Thymus (tissue), 11 donors: ENCODE results near the gene WNK2. TPM values are rescaled to one million over a fixed set of nuclear protein-coding genes. Genes with fewer than 3 reads are reported as not detected.

Experiments
- DNase-seq, 9 donors: peaks; one replicate each; pipeline ENCODE4 v3.0.0-alpha.2; 2013; ENCODE audit warnings: low spot score in 9 of 9, low read depth in 6 of 9, missing footprints in 1 of 9
- H3K27ac ChIP-seq, 2 donors: one replicate each; pipeline ENCODE4 v1.5.1; 2013; ENCODE audit warnings: control low read depth in 1 of 2, low read depth in 1 of 2, low read length in 1 of 2, mild to moderate bottlenecking in 1 of 2, moderate library complexity in 1 of 2
- H3K27me3 ChIP-seq, 2 donors: one replicate each; pipeline ENCODE4 v1.5.1; 2013; ENCODE audit warnings: low read length in 1 of 2; ENCODE audit not compliant: control insufficient read depth in 2 of 2, insufficient read depth in 1 of 2
- H3K36me3 ChIP-seq, 2 donors: one replicate each; pipeline ENCODE4 v1.5.1; 2013; ENCODE audit warnings: low read length in 1 of 2, mild to moderate bottlenecking in 1 of 2, moderate library complexity in 1 of 2; ENCODE audit not compliant: control insufficient read depth in 2 of 2, insufficient read depth in 2 of 2
- H3K4me1 ChIP-seq, 2 donors: one replicate each; pipeline ENCODE4 v1.5.1; 2013; ENCODE audit warnings: low read length in 2 of 2; ENCODE audit not compliant: control insufficient read depth in 2 of 2, insufficient read depth in 2 of 2
- H3K4me3 ChIP-seq, 2 donors: one replicate each; pipeline ENCODE4 v1.5.1; 2013; ENCODE audit warnings: low read length in 2 of 2, control low read depth in 1 of 2, mild to moderate bottlenecking in 1 of 2
- H3K9me3 ChIP-seq, 2 donors: one replicate each; pipeline ENCODE4 v1.5.1; 2013; ENCODE audit warnings: low read length in 1 of 2, mild to moderate bottlenecking in 1 of 2; ENCODE audit not compliant: control insufficient read depth in 2 of 2, insufficient read depth in 1 of 2
- WGBS: extraction: QIAGEN DNeasy Blood & Tissue Kit; methylation state at CpG from one replicate; pipeline ENCODE4 v1.1.7; 2013; 5-methylcytosine and 5-hydroxymethylcytosine counted together
- polyA plus RNA-seq: library from polyadenylated mRNA; stranded (reverse); fragments of 200-250 nt; gene quantifications from one replicate; pipeline ENCODE4 v1.2.3, GENCODE V29; 2013
- total RNA-seq: library from RNA; stranded (reverse); fragments of 120-200 nt; gene quantifications from one replicate; pipeline ENCODE4 v1.2.4, GENCODE V29; 2013
- donor health status: healthy.

The WNK2 gene
- total and polyA plus RNA-seq, 2 donors = 9.1 to 12.5 TPM

GRCh38 chr9:93287593-93287992 lies 103.7 kb downstream of the WNK2 start:
- H3K27ac ChIP-seq = no peak overlapping the region
- peaks cover 0 to 8% of the 10 kb centered on the region in 2 donors for H3K9me3 ChIP-seq
- H3K36me3 ChIP-seq = peaks cover 0 to 3% of the 10 kb centered on the region in 2 donors
- H3K4me1 ChIP-seq = peaks cover 0 to 53% of the 10 kb centered on the region in 2 donors
- H3K4me3 ChIP-seq = no peak overlapping the region
- no peaks in the 10 kb centered on the region for H3K27me3 ChIP-seq
- no peak for DNase-seq
- WGBS = 91% methylated on average over 5 of the region's 5 CpGs

GRCh38 chr9:93288341-93288740 lies 104.4 kb downstream of the WNK2 start:
- Histone ChIP-seq H3K27ac (no peak overlapping the region), H3K9me3 (peaks cover 0 to 8% of the 10 kb centered on the region in 2 donors), H3K4me3 (no peak overlapping the region), H3K36me3 (peaks cover 0 to 3% of the 10 kb centered on the region in 2 donors), H3K4me1 (peaks cover 0 to 53% of the 10 kb centered on the region in 2 donors), H3K27me3 (no peaks in the 10 kb centered on the region)
- WGBS = 83% methylated on average over 8 of the region's 8 CpGs
- no peak for DNase-seq

GRCh38 chr9:93288891-93289883 lies 105.2 kb downstream of the WNK2 start:
- 92% methylated on average over 32 of the region's 32 CpGs for WGBS
- H3K36me3 ChIP-seq = peaks cover 0 to 3% of the 10 kb centered on the region in 2 donors
- no peak for DNase-seq
- H3K9me3 ChIP-seq = peaks cover 0 to 8% of the 10 kb centered on the region in 2 donors
- peaks cover 0 to 3% of the 10 kb centered on the region in 2 donors for H3K27me3 ChIP-seq
- H3K4me1 ChIP-seq = peaks cover 0 to 54% of the 10 kb centered on the region in 2 donors
- H3K27ac ChIP-seq = no peak overlapping the region
- no peak overlapping the region for H3K4me3 ChIP-seq

GRCh38 chr9:93290495-93291434 lies 106.8 kb downstream of the WNK2 start:
- Histone ChIP-seq H3K4me3 (no peak overlapping the region), H3K27ac (peak overlapping the region in 1 of 2 donors; percentile 26), H3K27me3 (peaks cover 0 to 11% of the 10 kb centered on the region in 2 donors), H3K36me3 (peaks cover 0 to 3% of the 10 kb centered on the region in 2 donors), H3K4me1 (peaks cover 0 to 64% of the 10 kb centered on the region in 2 donors), H3K9me3 (peaks cover 0 to 5% of the 10 kb centered on the region in 2 donors)
- no peak for DNase-seq
- 93% methylated on average over 21 of the region's 21 CpGs for WGBS

- Histone ChIP-seq H3K4me1 (peaks cover 0 to 58% of the 10 kb centered on the region in 2 donors), H3K27ac (peak overlapping the region in 1 of 2 donors; percentile 26), H3K4me3 (no peak overlapping the region), H3K36me3 (peaks cover 0 to 3% of the 10 kb centered on the region in 2 donors), H3K9me3 (peaks cover 0 to 5% of the 10 kb centered on the region in 2 donors), H3K27me3 (peaks cover 0 to 11% of the 10 kb centered on the region in 2 donors)
- no peak for DNase-seq
- WGBS = 83% methylated on average over 19 of the region's 19 CpGs
Measured at GRCh38 chr9:93291536-93292287, 107.8 kb downstream of the WNK2 start.

GRCh38 chr9:93292288-93292615 lies 108.3 kb downstream of the WNK2 start:
- H3K27me3 ChIP-seq = peaks cover 0 to 11% of the 10 kb centered on the region in 2 donors
- H3K4me3 ChIP-seq = no peak overlapping the region
- no peak for DNase-seq
- H3K4me1 ChIP-seq = peaks cover 0 to 60% of the 10 kb centered on the region in 2 donors
- 86% methylated on average over 10 of the region's 10 CpGs for WGBS
- peaks cover 0 to 3% of the 10 kb centered on the region in 2 donors for H3K36me3 ChIP-seq
- H3K27ac ChIP-seq = no peak overlapping the region
- H3K9me3 ChIP-seq = peaks cover 0 to 5% of the 10 kb centered on the region in 2 donors

GRCh38 chr9:93292664-93293328 lies 108.9 kb downstream of the WNK2 start:
- no peak for DNase-seq
- no peak overlapping the region for H3K4me3 ChIP-seq
- no peak overlapping the region for H3K27ac ChIP-seq
- peaks cover 0 to 5% of the 10 kb centered on the region in 2 donors for H3K9me3 ChIP-seq
- peaks cover 0 to 3% of the 10 kb centered on the region in 2 donors for H3K36me3 ChIP-seq
- WGBS = 92% methylated on average over 43 of the region's 43 CpGs
- H3K27me3 ChIP-seq = peaks cover 0 to 14% of the 10 kb centered on the region in 2 donors
- peaks cover 0 to 59% of the 10 kb centered on the region in 2 donors for H3K4me1 ChIP-seq

GRCh38 chr9:93294011-93294410 lies 110.1 kb downstream of the WNK2 start:
- peaks cover 0 to 3% of the 10 kb centered on the region in 2 donors for H3K36me3 ChIP-seq
- 95% methylated on average over 9 of the region's 9 CpGs for WGBS
- no peak overlapping the region for H3K27ac ChIP-seq
- no peak for DNase-seq
- peaks cover 0 to 5% of the 10 kb centered on the region in 2 donors for H3K9me3 ChIP-seq
- peaks cover 0 to 14% of the 10 kb centered on the region in 2 donors for H3K27me3 ChIP-seq
- H3K4me1 ChIP-seq = peaks cover 0 to 56% of the 10 kb centered on the region in 2 donors
- no peak overlapping the region for H3K4me3 ChIP-seq
